ENCODE data around the gene BRCA1.
"Not testable (repeated sequence)": the region's sequence is repeated elsewhere in the genome, so short reads cannot be mapped to it uniquely, and the experiment has no call there.

Gene BRCA1

DNA sequence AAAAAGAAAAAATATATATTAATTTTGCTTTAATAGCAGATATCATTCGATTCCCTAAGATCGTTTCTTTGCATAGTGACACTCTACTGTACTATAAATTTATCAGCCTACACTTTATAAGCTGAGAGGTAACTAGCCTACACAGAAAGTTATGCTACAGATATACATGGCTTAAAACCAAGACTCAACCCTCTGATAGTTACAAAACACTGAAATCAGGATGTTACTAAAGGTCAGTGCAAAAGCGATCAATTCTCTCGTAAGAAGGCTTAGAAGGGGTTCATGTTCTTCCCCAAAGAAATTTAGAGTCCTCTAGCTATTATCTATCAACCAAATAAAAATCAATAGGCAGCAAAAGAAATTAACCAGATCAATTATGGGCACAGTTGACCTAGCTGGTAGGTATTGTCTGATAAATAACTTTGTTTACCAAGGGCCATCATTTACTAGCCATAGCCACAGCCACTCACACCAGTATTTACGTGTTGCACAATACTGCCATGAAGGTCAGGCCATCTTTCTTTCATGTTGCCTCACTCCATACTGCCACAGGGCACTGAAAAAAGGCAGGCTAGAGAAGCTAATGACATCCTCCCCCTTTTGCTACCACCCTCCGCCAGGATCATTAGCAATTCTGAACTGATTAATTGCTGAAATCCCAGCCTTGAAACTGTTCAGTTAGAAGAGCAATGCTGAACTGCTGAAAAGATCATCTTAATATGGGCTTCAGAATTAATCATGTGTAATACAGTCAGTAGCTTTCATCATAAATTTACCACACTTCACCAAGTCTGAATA, 56.4 kb downstream of the BRCA1 start:
- no peak for DNase-seq

DNA sequence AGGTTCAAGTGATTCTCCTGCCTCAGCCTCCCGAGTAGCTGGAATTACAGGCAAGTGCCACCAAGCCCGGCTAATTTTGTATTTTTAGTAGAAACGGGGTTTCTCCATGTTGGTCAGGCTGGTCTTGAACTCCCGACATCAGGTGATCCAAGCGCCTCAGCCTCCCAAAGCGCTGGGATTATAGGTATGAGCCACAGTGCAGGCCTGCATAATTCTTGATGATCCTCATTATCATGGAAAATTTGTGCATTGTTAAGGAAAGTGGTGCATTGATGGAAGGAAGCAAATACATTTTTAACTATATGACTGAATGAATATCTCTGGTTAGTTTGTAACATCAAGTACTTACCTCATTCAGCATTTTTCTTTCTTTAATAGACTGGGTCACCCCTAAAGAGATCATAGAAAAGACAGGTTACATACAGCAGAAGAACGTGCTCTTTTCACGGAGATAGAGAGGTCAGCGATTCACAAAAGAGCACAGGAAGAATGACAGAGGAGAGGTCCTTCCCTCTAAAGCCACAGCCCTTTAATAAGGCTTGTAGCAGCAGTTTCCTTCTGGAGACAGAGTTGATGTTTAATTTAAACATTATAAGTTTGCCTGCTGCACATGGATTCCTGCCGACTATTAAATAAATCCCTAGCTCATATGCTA, 62.1 kb downstream of the BRCA1 start:
- DNase-seq = no peak

DNA sequence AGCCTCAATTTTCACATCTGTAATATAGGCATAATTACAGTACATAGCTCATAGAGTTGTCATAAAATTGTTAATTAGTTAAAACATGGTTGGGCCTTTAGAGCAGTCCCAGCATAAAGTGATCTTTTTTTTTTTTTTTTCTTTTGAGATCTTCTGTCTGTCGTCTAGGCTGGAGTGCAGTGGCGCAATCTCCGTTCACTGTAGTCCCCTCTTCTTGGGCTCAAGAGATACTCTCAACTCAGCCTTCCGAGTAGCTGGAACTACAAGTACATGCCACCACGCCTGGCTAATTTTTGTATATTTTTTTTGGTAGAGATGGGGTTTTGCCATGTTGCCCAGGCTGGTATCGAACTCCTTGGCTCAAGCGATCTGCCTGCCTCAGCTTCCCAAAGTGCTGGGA, 69.1 kb downstream of the BRCA1 start:
- no peak for DNase-seq

DNA sequence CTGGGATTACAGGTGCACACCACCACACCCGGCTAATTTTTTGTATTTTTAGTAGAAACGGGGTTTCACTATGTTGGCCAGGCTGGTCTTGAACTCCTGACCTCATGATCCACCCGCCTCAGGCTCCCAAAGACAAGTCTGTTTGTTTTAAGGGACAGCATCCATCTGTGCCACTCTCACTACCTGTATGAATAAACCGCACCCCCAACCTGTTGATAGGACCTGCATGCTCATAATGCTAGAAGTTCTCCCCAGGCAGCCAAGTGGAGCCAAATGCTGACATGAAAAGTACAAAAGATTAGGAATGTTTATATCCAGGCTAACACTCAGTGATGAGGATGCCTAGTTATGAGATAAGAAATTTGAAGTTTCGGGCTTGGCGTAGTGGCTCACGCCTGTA, 72.2 kb downstream of the BRCA1 start:
- not testable (repeated sequence) for DNase-seq

DNA sequence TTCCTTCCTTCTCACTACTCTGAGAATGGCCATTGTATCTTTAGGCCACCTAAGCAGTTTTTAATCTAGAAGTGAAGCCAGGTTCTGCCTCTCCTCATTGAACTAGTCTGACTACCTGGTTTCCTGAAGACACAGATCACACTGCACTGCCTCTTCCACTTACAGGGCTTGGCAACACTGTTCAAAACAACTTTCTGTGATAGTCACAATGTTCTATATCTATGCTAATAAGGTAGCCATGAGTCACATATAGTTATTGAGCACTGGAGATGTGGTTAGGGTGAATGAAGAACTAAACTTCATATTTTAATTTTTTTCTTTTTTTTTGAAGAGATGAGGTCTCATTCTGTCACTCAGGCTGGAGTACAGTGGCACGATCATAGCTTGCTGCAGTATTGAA, 73.2 kb downstream of the BRCA1 start:
- DNase-seq = no peak

DNA sequence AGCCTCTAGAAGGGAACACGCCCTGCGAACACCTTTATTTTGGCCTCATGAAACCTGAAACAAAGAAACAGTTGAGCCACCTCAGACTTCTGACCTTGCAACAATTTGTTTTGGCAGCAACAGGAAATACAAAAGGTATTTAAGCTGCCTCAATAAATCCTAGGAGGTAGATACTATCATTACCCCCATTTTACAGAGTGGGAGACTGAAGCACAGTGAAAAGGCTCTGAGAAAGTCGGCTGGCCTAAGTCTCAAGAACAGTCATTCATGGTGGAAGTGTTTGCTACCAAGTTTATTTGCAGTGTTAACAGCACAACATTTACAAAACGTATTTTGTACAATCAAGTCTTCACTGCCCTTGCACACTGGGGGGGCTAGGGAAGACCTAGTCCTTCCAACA, 81.1 kb downstream of the BRCA1 start:
- no peak for DNase-seq

DNA sequence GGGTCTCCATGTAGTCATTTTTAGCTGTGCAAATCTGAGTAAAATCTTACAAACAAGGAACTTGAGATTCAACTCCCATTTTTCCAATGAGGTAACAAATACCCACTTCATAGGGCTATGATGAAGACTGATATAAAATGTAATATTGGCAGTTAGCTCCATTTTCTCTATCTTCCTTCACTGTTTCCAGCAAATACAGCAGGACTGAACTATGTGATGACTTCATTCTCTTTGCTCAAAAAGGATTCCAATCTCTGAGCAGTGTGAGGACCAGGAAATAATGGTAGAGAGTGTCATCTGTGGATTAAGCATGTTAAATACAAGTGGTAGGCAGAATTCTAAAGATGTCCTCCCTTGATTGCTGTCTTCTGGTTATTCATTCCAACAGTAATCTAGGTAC, 81.9 kb downstream of the BRCA1 start:
- no peak for DNase-seq

DNA sequence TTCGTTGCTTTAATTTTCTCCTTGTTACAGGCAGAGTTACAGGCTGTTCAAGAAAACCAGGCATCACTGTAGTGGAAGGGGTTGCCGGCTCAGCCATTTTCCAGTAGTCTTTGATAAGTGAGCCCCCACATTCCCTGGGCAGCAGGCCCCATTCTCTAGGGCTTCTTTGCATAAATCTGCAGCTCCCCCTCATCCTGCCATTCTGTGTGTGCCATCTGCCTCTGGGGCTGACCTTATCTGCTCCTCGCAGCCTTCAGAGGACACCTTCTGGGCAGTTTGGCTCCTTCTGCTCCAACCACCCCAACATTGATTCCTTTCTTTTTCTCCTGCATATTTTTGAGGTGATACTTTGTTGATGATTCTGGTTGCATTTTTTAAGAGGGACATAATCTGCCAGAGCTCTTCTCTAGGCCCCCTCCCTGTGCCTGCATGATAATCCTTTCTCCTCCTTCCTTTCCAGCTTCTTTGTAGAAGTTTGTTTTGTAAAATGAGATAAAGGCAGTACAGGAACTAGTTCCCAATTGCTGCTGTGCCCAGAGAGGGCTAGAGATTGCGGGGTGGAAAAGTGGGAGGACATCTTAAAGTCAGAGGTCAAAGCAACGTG, 83.0 kb downstream of the BRCA1 start:
- no peak for DNase-seq

DNA sequence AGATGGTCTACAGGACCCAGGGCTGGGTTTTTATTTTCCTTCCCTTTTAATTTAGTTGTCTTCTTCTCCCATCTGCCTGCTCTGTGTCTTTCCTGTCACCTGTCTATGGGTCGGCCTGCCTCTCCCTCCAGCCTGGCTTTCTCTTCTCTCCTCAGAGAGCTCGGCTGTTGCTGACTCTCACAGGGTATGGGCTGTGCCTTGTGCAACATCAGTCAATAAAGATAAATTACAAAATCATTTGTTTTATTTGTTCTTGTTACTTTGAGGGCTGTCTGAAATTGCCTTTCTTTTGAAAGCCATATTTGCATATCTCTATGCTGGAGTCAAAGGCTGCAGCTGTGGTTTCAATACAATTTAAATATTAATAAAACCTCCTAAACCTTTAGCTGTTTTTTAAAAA, 84.5 kb downstream of the BRCA1 start:
- DNase-seq = no peak

DNA sequence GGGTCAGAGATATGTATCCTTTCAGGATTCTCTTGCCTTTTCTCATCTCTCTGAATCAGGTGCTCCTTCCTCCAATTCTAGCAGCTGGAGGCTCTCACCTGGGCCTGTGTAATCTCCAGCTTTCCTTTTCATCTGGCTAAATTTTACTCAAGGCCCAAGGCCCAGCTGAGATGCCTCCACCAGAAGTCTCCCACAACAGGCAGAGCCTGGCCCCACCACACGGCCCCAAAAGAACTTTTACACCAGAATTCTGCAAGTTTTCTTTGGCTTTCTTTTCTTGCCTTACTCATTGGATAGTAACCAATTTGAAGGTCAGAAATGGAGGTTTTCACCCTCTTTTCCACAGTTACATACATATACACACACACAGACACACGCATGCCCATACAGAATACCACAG, 85.5 kb downstream of the BRCA1 start:
- DNase-seq = no peak

DNA sequence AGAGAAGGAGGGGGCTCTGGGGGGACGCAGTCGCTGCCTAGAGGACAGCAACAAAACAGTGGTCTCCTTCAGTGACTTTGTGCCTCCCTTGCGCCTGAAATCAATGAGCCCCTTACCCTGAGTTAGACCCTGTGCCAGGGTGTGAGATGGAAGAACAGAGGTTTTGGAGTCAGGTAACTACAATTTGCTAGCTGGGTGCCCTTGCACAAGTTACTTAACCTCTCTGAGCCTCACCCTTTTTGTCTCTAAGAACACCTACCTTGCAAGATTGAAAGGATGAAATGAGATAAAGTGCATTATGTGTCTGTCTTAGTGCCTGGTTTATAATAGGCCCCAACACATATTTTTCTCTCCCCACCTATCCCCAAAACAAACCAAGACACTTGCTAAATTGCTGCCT, 90.3 kb downstream of the BRCA1 start:
- DNase-seq = no peak

DNA sequence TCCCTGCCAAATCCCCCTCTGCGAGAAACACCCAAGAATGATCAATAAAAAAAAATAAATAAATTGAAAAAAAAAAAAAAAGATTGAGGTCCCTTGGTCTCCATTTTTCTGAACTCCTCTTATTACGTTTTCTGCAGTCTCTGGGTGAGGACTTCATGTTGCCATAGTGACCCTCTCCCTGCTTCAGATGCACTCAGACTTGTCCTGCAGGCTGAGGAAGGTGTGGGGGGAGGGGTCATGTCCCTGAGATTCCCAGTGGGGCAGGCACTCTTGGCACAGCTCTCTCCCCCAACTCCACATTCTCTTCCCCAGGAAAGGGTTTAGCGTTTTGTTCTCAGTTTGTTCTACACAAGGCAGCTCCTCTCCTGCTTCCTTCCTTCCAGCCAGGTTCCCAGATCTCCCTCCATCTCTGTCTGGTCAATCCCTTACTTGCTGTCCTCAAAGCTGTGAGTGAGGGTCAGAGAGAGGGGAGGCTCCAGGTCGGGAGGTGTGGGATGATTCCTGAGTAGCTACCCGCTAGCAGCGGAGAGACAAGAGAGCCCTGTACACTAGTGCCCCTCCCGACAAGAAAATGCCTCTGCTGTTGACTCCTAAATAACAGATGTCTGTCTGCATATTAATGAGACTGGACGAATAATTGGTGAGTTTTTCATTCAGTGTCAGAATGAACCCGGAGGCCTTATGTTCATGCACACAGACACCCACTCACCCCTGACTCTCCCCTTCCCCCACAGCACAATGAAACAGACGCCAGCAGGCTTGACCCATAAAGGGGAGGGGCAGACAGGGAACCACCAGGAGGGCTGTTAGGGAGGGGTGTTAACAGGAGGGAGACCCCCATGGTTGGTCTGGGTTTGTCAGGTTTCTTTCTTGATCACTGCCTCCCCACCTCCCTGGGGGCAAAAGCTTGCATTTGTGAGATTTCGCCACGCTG, 90.9 kb downstream of the BRCA1 start:
- no peak for DNase-seq

DNA sequence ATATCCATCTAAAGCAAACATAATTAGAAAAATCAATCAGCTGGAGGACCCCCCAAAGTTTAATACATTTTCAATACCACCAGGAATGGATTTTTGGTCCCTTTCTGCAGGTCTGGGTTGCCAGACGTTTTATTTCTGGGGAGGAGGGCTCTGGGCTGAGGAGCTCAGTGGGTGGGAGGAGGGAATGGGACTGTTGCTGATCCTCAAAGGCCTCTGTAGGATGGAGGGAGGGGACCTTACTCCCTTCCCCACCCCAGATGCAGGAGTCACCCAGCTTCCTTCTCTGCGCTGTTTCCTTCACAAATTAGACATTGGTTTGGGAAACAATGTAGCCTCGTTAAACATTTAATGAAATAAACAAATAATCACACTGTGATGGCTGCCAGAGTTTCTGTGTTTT, 93.5 kb downstream of the BRCA1 start:
- no peak for DNase-seq

DNA sequence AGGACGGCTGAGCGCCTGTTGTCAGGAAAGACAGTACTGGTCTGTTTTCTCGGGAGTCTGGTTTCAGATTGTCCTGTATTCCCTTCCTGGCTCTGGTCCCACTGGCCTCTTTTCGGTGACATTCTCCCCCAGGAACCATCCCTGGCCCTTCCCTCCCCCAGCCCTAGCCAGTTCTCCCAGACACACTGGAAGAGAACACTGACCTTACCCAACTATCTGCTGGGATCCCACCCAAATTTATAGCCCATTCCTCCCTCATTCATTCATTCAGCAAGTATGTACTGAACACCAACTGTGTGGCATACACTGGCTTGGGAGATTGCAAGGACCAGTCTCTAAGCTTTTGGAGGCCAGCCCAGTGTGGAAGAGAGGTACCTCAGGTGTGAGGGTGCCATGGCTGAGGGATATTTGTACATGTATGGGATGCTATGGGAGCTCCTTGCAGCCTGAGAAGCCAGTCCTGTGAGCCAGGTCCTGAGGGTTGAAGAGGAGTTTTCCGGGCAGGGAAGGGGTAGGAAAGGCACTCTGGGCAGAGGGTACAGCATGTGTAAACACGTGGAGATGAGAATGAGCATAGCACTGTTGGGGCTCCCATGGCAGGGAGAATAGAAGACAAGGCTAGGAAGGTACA, 94.9 kb downstream of the BRCA1 start:
- no peak for DNase-seq

DNA sequence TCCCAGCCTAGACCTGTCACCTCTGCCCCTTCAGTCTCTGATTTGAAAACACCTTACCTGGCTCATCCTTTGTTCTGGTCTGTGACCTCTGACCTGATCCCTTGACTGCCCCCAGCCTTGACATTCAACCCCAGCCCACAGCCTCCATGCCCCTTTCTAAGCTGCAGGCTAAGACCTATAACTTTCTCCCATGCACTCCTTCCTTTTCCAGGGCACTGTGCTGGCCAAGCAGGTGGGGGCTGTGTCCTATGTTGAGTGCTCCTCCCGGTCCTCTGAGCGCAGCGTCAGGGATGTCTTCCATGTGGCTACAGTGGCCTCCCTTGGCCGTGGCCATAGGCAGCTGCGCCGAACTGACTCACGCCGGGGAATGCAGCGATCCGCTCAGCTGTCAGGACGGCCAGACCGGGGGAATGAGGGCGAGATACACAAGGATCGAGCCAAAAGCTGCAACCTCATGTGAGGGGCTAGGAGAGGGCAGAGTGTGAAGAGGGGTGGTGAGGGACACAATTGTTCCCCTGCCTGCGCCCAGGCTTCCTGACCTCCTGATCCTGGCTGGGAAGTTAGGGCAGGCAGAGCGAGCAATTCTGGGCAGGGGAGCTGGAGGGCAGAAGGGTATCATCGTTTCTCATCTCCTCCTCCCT, 96.8 kb downstream of the BRCA1 start:
- DNase-seq = no peak

DNA sequence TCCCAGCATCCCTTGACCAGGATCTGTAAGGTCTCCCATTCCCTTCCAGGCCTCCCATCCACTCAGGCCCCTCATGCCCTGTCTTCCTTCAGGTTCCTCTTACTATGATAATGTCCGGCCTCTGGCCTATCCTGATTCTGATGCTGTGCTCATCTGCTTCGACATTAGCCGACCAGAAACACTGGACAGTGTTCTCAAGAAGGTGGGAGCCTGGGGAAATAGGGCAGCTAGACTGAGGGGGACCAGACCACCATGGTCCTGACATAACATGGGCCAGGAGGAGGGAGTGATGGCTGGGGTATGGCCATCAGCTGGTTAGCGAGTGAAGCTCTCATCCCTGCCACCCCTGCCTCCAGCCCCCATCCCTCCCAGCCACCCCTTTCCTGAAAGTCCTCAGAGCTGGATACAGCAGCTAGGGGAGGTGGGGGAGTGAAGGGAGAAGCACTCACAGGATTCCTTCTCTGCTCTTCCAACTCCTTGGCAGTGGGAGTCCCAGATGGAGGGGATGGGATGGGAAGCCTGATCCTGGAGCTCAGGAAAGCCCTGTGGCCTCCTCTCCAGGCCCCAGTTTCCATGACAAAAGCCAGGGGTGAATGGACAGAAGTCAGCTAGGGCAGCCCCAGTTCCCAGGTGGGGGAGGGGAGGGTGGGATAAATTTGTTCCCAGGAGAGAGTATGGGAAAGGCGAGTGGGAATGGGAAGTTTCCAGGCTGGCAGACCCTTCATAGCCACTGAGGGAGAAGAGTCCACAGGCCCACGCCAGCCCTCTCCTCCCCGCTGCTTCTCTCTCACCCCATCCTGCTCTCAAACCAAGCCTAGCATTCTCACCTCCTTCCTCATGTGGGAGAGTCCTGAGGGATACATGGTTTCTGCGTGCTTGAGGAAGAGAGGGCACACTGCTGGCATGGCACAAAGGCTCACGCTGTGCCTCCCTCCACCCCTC, 97.8 kb downstream of the BRCA1 start:
- DNase-seq = no peak

DNA sequence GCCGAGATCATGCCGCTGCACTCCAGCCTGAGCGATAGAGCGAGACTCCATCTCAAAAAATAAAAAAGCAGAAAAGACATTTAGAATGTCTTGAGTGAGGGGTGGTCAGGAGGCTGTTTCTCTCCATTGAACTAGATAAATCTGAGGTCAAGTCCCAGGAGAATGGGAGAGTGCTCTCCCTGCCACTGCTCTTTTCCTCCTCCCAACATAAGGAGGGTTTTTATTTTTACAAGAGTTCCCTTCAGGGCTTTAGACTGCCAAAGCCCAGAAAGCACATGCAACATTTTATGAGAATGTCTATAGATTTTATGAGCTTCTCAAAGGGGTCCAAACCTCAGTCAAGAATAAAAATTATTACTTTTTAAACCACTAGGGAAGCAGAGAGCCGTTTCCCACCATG, 98.6 kb downstream of the BRCA1 start:
- no peak for DNase-seq

DNA sequence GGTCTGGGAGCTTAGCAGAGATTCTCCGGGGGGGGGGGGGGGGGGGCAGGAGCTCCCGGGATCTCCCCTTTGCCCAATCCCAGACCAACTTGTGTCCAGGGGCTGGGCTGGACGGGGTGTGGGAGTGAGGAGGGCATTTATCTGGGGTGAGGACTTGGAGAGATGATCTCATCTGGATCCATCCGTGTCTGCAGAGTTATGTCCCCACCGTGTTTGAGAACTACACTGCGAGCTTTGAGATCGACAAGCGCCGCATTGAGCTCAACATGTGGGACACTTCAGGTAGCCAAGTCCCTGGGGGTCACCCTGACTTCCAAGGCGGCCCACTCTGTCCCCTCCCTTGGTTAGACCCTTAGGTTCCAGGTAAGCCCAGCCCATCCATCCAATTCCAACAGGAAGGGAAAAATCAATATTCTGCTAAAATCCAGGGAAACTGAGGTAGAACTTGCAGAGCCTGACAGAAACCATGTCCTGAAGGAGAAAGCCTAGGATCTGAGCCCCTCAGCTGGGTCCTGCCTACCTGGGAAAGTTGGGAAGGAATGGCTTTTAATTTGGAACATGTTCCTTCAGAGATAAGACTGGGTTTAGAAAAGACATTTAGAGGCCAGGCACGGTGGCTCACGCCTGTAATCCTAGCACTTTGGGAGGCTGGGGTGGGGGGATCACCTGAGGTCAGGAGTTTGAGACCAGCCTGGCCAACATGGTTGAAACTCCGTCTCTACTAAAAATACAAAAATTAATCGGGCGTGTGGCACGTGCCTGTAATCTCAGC, 99.2 kb downstream of the BRCA1 start:
- no peak for DNase-seq

DNA sequence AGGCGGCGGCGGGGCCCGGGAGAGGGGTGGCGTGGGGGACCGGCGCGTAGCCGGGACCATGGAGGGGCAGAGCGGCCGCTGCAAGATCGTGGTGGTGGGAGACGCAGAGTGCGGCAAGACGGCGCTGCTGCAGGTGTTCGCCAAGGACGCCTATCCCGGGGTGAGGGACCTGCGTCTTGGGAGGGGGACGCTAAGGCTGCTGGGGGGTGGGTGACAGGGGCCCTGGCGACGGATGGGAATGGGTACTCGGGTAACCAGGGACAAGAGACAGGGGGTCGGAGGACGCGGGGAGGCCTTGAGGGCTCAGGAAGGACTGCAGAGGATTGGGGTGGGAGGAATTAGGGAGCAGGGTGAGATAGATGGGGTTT, 99.9 kb downstream of the BRCA1 start:
- no peak for DNase-seq
